ENCODE measurements around the gene NID2.

NID2 gene

GRCh38 chr14:52068615-52069306, at the start of gene NID2:
Gene NID2, minus strand, starts transcription at chr14:52069059. Its CDS starts 65 bp downstream, at chr14:52068994.
- no peak for DNase-seq (ENCODE audit: low read depth in 2 of 2, low spot score in 1 of 2)

- DNase-seq (ENCODE audit: low read depth in 2 of 2, low spot score in 1 of 2), result no peak
These were observed 48.4 kb upstream of the NID2 start for GRCh38 chr14:52117111-52117832.

GRCh38 chr14:52115286-52115685, 46.4 kb upstream of the NID2 start:
- DNase-seq (ENCODE audit: low read depth in 2 of 2, low spot score in 1 of 2), result no peak

- DNase-seq (ENCODE audit: low read depth in 2 of 2, low spot score in 1 of 2), result no peak
These were observed 43.6 kb upstream of the NID2 start for GRCh38 chr14:52112336-52113018.

- DNase-seq (ENCODE audit: low read depth in 2 of 2, low spot score in 1 of 2), result no peak
These were observed 42.7 kb upstream of the NID2 start for GRCh38 chr14:52111583-52111982.

GRCh38 chr14:52110441-52111086, 41.7 kb upstream of the NID2 start:
- DNase-seq (ENCODE audit: low read depth in 2 of 2, low spot score in 1 of 2), result no peak

GRCh38 chr14:52108823-52109222, 40.0 kb upstream of the NID2 start:
- DNase-seq (ENCODE audit: low read depth in 2 of 2, low spot score in 1 of 2), result no peak

GRCh38 chr14:52106840-52107239, 38.0 kb upstream of the NID2 start:
- DNase-seq (ENCODE audit: low read depth in 2 of 2, low spot score in 1 of 2), result no peak

- no peak for DNase-seq (ENCODE audit: low read depth in 2 of 2, low spot score in 1 of 2)
These were observed 34.6 kb upstream of the NID2 start for GRCh38 chr14:52103416-52103815.

GRCh38 chr14:52095794-52096193, 26.9 kb upstream of the NID2 start:
- no peak for DNase-seq (ENCODE audit: low read depth in 2 of 2, low spot score in 1 of 2)

- DNase-seq (ENCODE audit: low read depth in 2 of 2, low spot score in 1 of 2), result no peak
These were observed 26.5 kb upstream of the NID2 start for GRCh38 chr14:52095336-52095735.

- no peak for DNase-seq (ENCODE audit: low read depth in 2 of 2, low spot score in 1 of 2)
These were observed 25.9 kb upstream of the NID2 start for GRCh38 chr14:52094546-52095271.

- DNase-seq (ENCODE audit: low read depth in 2 of 2, low spot score in 1 of 2), result no peak
These were observed 23.1 kb upstream of the NID2 start for GRCh38 chr14:52091928-52092327.

GRCh38 chr14:52090936-52091335, 22.1 kb upstream of the NID2 start:
- DNase-seq (ENCODE audit: low read depth in 2 of 2, low spot score in 1 of 2), result no peak

GRCh38 chr14:52089218-52089617, 20.4 kb upstream of the NID2 start:
- no peak for DNase-seq (ENCODE audit: low read depth in 2 of 2, low spot score in 1 of 2)

GRCh38 chr14:52086711-52087110, 17.9 kb upstream of the NID2 start:
- DNase-seq (ENCODE audit: low read depth in 2 of 2, low spot score in 1 of 2), result no peak

- DNase-seq (ENCODE audit: low read depth in 2 of 2, low spot score in 1 of 2), result no peak
These were observed 14.0 kb upstream of the NID2 start for GRCh38 chr14:52082903-52083302.

GRCh38 chr14:52081964-52082363, 13.1 kb upstream of the NID2 start:
- DNase-seq (ENCODE audit: low read depth in 2 of 2, low spot score in 1 of 2), result no peak

GRCh38 chr14:52080808-52081755, 12.2 kb upstream of the NID2 start:
- no peak for DNase-seq (ENCODE audit: low read depth in 2 of 2, low spot score in 1 of 2)

Measured in stimulated activated CD8-positive, alpha-beta memory T cell treated with anti-CD3 and anti-CD28 coated beads, Interleukin-4, amount 100 ng/mL, for 4 hours (primary cell).